Ovary (tissue), 9 donors: ENCODE measurements around the gene MNAT1. TPM values are rescaled to one million over a fixed set of nuclear protein-coding genes. Genes with fewer than 3 reads are reported as not detected.

Experiments used
- DNase-seq, 5 donors: peaks; one replicate each; pipeline ENCODE4 v3.0.0-alpha.2; 2019 to 2020
- H3K27ac ChIP-seq, 2 donors: fragments of 200-600 bp; one replicate each; pipeline versions ENCODE4 v1.5.1 to v1.8.0; 2019 to 2022
- H3K27me3 ChIP-seq: fragments of 200-600 bp; one replicate; pipeline ENCODE4 v1.8.0; 2022
- H3K36me3 ChIP-seq: fragments of 200-600 bp; sonication (generic); one replicate; pipeline ENCODE4 v1.5.1; 2019
- H3K4me1 ChIP-seq: one replicate; pipeline ENCODE4 v1.8.1; 2013; ENCODE audit warnings: mild to moderate bottlenecking, moderate library complexity; ENCODE audit not compliant: insufficient read depth
- H3K4me3 ChIP-seq: fragments of 200-600 bp; sonication (generic); one replicate; pipeline ENCODE4 v1.5.1; 2017
- H3K9me3 ChIP-seq, 2 donors: fragments of 200-600 bp in 1 of 2; sonication (generic) in 1 of 2; one replicate each; pipeline versions ENCODE4 v1.5.1 to v1.8.1; 2013 to 2019; ENCODE audit warnings: mild to moderate bottlenecking in 1 of 2, moderate library complexity in 1 of 2
- EP300 ChIP-seq: sonication (generic); formaldehyde crosslinking; IDR thresholded peaks from one replicate; pipeline ENCODE4 v1.6.1; 2017; ENCODE audit warnings: antibody characterized with exemption
- POLR2A ChIP-seq: fragments of 450-650 bp; IDR thresholded peaks from one replicate; pipeline ENCODE4 v1.6.1; 2017; ENCODE audit warnings: antibody characterized with exemption, mild to moderate bottlenecking, moderate library complexity
- WGBS, 3 donors: extraction: QIAGEN DNeasy Blood & Tissue Kit in 1 of 3; methylation state at CpG; one replicate each; pipeline versions ENCODE4 v1.1.5 to v1.1.7; 2013 to 2017; 5-methylcytosine and 5-hydroxymethylcytosine counted together
- intact Hi-C, 4 donors: fragments of 100-400 bp; cut with DNase I; formaldehyde crosslinking; loops; one replicate each; pipeline versions ENCODE4 v1.11.0 to v1.15.1; 2022 to 2023
- polyA plus RNA-seq, 2 donors: library from polyadenylated mRNA; stranded (reverse); fragments of 200-250 nt in 1 of 2; fragments of 350-450 nt in 1 of 2; fragmentation: Illumina TruSeq in 1 of 2; extraction: RNeasy Lipid Tissue Mini Kit (QIAGEN cat#74804) in 1 of 2; gene quantifications; one replicate each; pipeline ENCODE4 v1.2.3, GENCODE V29; 2013 to 2014
- total RNA-seq, 7 donors: library from RNA; depleted of rRNA in 2 of 7; stranded (reverse); fragments of >200 nt in 2 of 7; fragmentation: NEBNext Ultra II Directional in 3 of 7; extraction: Animal tissue kit (Norgen Biotek cat#: 25700) in 3 of 7; gene quantifications; one replicate each; pipeline versions ENCODE4 v1.1.0 to v1.2.4, GENCODE V29; 2016 to 2023
- TF ChIP-seq, protein P1 (sequence below), 3 donors: fragments of 450-650 bp in 2 of 3; fragments of 200-600 bp in 1 of 3; IDR thresholded peaks; one replicate each; pipeline versions ENCODE4 v1.5.1 to v1.8.0; 2016 to 2022; ENCODE audit warnings: antibody characterized with exemption in 3 of 3, mild to moderate bottlenecking in 1 of 3
- donor health status: DM: no; HTN: no; CAD: no; lungs with moderate emphysema.
- donor health status: DM: no; HTN: no; CAD: no.
- donor health status: Bipolar disorder and iron deficiency.
- donor health status: DM: yes; HTN: yes; CAD: no.
- donor health status: DM: no; HTN: no; CAD: no.
- donor health status: DM: yes; HTN: yes; CAD: no.

Gene MNAT1
- total and polyA plus RNA-seq, 9 donors = 23.0 to 59.4 (median 32.8) TPM

DNA sequence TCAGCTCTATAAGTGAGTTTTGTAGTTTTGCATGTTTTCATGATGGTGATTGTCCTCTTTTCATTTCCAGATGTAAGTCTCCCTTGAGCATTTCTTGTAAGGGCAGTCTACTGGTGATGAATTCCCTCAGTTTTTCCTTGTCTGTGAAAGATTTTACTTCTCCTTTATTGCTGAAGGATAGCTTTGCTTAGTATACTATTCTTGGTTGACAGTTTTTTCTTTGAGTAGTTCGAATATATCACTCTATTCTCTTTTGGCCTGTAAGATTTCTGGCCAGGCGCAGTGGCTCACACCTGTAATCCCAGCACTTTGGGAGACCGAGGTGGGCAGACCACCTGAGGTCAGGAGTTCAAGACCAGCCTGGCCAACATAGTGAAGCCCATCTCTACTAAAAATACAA lies 34.0 kb upstream of the MNAT1 start:
- no peak overlapping the region for H3K27ac ChIP-seq
- TF ChIP-seq EP300 (no peak), POLR2A (no peak)
- TF ChIP-seq, protein P1, sequence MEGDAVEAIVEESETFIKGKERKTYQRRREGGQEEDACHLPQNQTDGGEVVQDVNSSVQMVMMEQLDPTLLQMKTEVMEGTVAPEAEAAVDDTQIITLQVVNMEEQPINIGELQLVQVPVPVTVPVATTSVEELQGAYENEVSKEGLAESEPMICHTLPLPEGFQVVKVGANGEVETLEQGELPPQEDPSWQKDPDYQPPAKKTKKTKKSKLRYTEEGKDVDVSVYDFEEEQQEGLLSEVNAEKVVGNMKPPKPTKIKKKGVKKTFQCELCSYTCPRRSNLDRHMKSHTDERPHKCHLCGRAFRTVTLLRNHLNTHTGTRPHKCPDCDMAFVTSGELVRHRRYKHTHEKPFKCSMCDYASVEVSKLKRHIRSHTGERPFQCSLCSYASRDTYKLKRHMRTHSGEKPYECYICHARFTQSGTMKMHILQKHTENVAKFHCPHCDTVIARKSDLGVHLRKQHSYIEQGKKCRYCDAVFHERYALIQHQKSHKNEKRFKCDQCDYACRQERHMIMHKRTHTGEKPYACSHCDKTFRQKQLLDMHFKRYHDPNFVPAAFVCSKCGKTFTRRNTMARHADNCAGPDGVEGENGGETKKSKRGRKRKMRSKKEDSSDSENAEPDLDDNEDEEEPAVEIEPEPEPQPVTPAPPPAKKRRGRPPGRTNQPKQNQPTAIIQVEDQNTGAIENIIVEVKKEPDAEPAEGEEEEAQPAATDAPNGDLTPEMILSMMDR (IDR thresholded peaks at IDR 0.05) = no peak
- H3K9me3 ChIP-seq = no peaks in the 10 kb centered on the region
- intact Hi-C loops = no loop called here
- DNase-seq = no peak
- no peaks in the 10 kb centered on the region for H3K4me1 ChIP-seq
- no peaks in the 10 kb centered on the region for H3K27me3 ChIP-seq
- no peaks in the 10 kb centered on the region for H3K36me3 ChIP-seq
- WGBS, 3 donors = 85 to 92% (median 87%) methylated on average over 3 of the region's 3 CpGs
- H3K4me3 ChIP-seq = no peak overlapping the region

DNA sequence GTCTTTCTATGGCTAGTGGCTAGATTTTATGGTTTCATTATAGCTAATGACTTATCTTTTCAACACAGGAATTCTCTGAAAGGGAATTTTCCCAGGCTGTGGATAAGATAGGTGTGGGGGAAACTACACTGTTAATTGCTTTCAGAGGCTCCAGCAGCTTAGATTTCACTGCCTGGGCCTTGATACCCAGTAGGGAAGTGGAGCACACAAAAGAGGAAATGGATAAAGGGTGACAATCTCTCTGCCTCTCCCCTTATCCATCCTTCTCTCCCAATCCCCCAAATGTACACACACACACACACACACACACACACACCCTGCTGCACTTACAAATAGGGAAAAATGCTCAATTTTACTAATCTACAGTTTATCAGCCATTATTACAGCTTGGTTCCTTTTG lies 29.5 kb upstream of the MNAT1 start:
- intact Hi-C loops = no loop called here
- H3K27ac ChIP-seq = no peak overlapping the region
- no peaks in the 10 kb centered on the region for H3K4me1 ChIP-seq
- DNase-seq = no peak
- TF ChIP-seq EP300 (no peak), POLR2A (no peak)
- TF ChIP-seq, protein P1 (IDR thresholded peaks at IDR 0.05) = no peak
- H3K4me3 ChIP-seq = no peak overlapping the region
- no peaks in the 10 kb centered on the region for H3K27me3 ChIP-seq
- H3K9me3 ChIP-seq = no peaks in the 10 kb centered on the region
- H3K36me3 ChIP-seq = no peaks in the 10 kb centered on the region

DNA sequence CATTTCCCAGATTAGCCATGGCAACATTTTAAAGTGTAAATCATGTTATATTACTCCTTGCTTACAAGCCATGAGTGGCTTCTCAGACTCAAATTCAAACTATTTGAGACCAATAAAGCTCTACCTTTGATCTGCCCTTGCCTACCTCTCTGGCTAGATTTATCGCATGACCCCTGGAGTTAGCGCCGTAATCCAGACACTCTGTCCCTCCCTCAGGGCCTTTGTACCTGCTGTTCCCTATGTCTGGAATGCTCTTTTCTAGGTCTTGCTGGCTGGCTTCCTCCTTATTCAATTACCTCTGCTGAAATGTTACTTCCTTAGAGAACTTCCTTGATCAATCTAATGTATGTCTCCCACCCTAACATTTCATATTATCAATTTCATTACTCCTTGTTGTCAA lies 26.7 kb upstream of the MNAT1 start:
- no peak overlapping the region for H3K4me3 ChIP-seq
- no peaks in the 10 kb centered on the region for H3K27me3 ChIP-seq
- H3K4me1 ChIP-seq = no peaks in the 10 kb centered on the region
- no peaks in the 10 kb centered on the region for H3K36me3 ChIP-seq
- TF ChIP-seq, protein P1 (IDR thresholded peaks at IDR 0.05) = no peak
- TF ChIP-seq POLR2A (no peak), EP300 (no peak)
- DNase-seq = no peak
- H3K27ac ChIP-seq = no peak overlapping the region
- intact Hi-C loops = no loop called here
- H3K9me3 ChIP-seq = no peaks in the 10 kb centered on the region
- 90 to 97% (median 95%) methylated on average over 3 of the region's 3 CpGs for WGBS, 3 donors

DNA sequence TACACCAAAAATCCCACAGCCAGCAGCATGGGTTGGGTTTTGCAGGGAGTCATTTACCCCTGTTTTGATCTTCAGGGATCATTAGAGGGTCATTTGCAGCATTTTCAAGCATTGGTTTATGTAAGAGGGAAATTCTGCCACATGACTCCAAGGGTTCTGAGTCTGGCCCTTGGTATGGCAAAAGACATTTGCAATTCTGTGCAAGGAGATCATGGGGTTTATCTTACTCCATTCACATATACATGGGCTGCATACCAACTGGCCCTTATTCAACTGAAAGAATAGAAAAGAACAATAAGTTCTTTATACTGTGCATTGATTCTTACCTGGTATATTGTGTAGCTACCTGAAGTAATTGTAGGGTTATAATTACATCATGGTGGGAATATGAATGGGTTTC lies 24.1 kb upstream of the MNAT1 start:
- no peaks in the 10 kb centered on the region for H3K4me1 ChIP-seq
- H3K27ac ChIP-seq = no peak overlapping the region
- no peak overlapping the region for H3K4me3 ChIP-seq
- no peaks in the 10 kb centered on the region for H3K27me3 ChIP-seq
- intact Hi-C loops = no loop called here
- H3K36me3 ChIP-seq = no peaks in the 10 kb centered on the region
- H3K9me3 ChIP-seq = no peaks in the 10 kb centered on the region
- DNase-seq = no peak
- TF ChIP-seq, protein P1 (IDR thresholded peaks at IDR 0.05) = no peak
- no peak for TF ChIP-seq EP300
- TF ChIP-seq POLR2A = no peak

DNA sequence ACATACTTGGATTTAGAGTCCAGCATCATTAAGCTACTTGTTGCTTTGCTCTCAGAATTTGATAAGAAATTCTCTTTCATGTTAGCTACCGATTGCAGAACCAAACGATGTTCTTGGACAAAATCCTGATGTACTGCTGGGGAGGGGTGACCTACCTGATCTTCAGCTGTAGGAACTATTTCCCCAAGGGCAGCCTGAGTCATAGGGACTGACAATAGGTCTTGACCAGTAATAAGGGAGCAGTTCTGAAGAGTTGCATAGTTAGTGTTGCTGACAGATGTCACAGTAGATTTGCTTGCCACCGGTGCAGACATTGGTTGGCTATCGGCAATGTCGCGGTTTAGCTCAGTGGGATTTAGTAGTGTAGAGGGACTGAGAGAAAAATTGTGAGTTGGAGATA lies 21.0 kb upstream of the MNAT1 start:
- intact Hi-C loops = no loop called here

More for the DNA sequence above, 21.0 kb upstream of the MNAT1 start:
- no peaks in the 10 kb centered on the region for H3K4me1 ChIP-seq
- DNase-seq = no peak
- TF ChIP-seq EP300 (no peak), POLR2A (no peak)
- TF ChIP-seq, protein P1 (IDR thresholded peaks at IDR 0.05) = no peak
- no peaks in the 10 kb centered on the region for H3K36me3 ChIP-seq
- H3K4me3 ChIP-seq = no peak overlapping the region
- no peak overlapping the region for H3K27ac ChIP-seq
- 56 to 62% (median 58%) methylated on average over 6 of the region's 6 CpGs for WGBS, 3 donors
- no peaks in the 10 kb centered on the region for H3K27me3 ChIP-seq
- no peaks in the 10 kb centered on the region for H3K9me3 ChIP-seq
